ENCODE results near the gene LSAMP. TPM values are rescaled to one million over a fixed set of nuclear protein-coding genes. Genes with fewer than 3 reads are reported as not detected.

LSAMP gene
- total RNA-seq, 1 experiment from 2014 or later, result 10.1 TPM

GRCh38 chr3:116429479-116430269 is 15.6 kb downstream of the LSAMP start:
- H3K4me3 ChIP-seq (ENCODE audit: low read depth, low read length, poor library complexity, severe bottlenecking), result no peak overlapping the region
- peaks cover 5% of the 10 kb centered on the region for H3K4me1 ChIP-seq (ENCODE audit: insufficient read depth, low read length, poor library complexity, severe bottlenecking)
- BruUV-seq (replicated peaks), result no TSS peak
- H3K9me3 ChIP-seq (ENCODE audit: low read depth, low read length, poor library complexity, severe bottlenecking), result no peaks in the 10 kb centered on the region
- H3K27me3 ChIP-seq (replicated peaks; ENCODE audit: insufficient read depth, low read depth, low read length, poor library complexity), result no peaks in the 10 kb centered on the region
- TF ChIP-seq EZH2 (IDR thresholded peaks at IDR 0.05; ENCODE audit: borderline replicate concordance, low read depth, low read length, poor library complexity, severe bottlenecking) (no peak), CTCF (conservative IDR thresholded peaks at IDR 0.05; ENCODE audit: low read depth, low read length) (no peak)
- ChIA-PET POLR2A (ENCODE audit: low non-redundant PET) (no interaction called here), CTCF (no interaction called here)
- intact Hi-C loops (cut with micrococcal nuclease; ENCODE audit: unreplicated experiment), result no loop called here
- H3K36me3 ChIP-seq (ENCODE audit: insufficient read depth, low read length, poor library complexity, severe bottlenecking), result no peaks in the 10 kb centered on the region
- H3K27ac ChIP-seq (ENCODE audit: low read depth, low read length, poor library complexity, severe bottlenecking), result no peak overlapping the region
- no peak for DNase-seq (ENCODE audit: low spot score)

- POLR2A ChIA-PET (ENCODE audit: low non-redundant PET), result no interaction called here
- Histone ChIP-seq H3K4me1 (ENCODE audit: insufficient read depth, low read length, poor library complexity, severe bottlenecking) (peaks cover 16% of the 10 kb centered on the region), H3K9me3 (ENCODE audit: low read depth, low read length, poor library complexity, severe bottlenecking) (no peaks in the 10 kb centered on the region), H3K36me3 (ENCODE audit: insufficient read depth, low read length, poor library complexity, severe bottlenecking) (no peaks in the 10 kb centered on the region), H3K27me3 (replicated peaks; ENCODE audit: insufficient read depth, low read depth, low read length, poor library complexity) (no peaks in the 10 kb centered on the region), H3K27ac (ENCODE audit: low read depth, low read length, poor library complexity, severe bottlenecking) (no peak overlapping the region), H3K4me3 (ENCODE audit: low read depth, low read length, poor library complexity, severe bottlenecking) (no peak overlapping the region)
- intact Hi-C loops (cut with micrococcal nuclease; ENCODE audit: unreplicated experiment), result no loop called here
- no peak for TF ChIP-seq CTCF (conservative IDR thresholded peaks at IDR 0.05; ENCODE audit: low read depth, low read length)
- TF ChIP-seq EZH2 (IDR thresholded peaks at IDR 0.05; ENCODE audit: borderline replicate concordance, low read depth, low read length, poor library complexity, severe bottlenecking), result no peak
- CTCF ChIA-PET, result no interaction called here
- DNase-seq (ENCODE audit: low spot score), result no peak
- no TSS peak for BruUV-seq (replicated peaks)
These were observed 19.3 kb downstream of the LSAMP start for GRCh38 chr3:116426036-116426435.

- Histone ChIP-seq H3K27me3 (replicated peaks; ENCODE audit: insufficient read depth, low read depth, low read length, poor library complexity) (no peaks in the 10 kb centered on the region), H3K4me1 (ENCODE audit: insufficient read depth, low read length, poor library complexity, severe bottlenecking) (peaks cover 16% of the 10 kb centered on the region), H3K36me3 (ENCODE audit: insufficient read depth, low read length, poor library complexity, severe bottlenecking) (no peaks in the 10 kb centered on the region), H3K4me3 (ENCODE audit: low read depth, low read length, poor library complexity, severe bottlenecking) (no peak overlapping the region), H3K9me3 (ENCODE audit: low read depth, low read length, poor library complexity, severe bottlenecking) (no peaks in the 10 kb centered on the region), H3K27ac (ENCODE audit: low read depth, low read length, poor library complexity, severe bottlenecking) (no peak overlapping the region)
- no TSS peak for BruUV-seq (replicated peaks)
- ChIA-PET POLR2A (ENCODE audit: low non-redundant PET) (interaction anchor here (1.1 kb wide), 1 partner anchor 37 kb away, joined by 9 read pairs; no protein-coding TSS in a partner anchor), CTCF (no interaction called here)
- DNase-seq (ENCODE audit: low spot score), result no peak
- intact Hi-C loops (cut with micrococcal nuclease; ENCODE audit: unreplicated experiment), result no loop called here
- TF ChIP-seq CTCF (conservative IDR thresholded peaks at IDR 0.05; ENCODE audit: low read depth, low read length), result no peak
- TF ChIP-seq EZH2 (IDR thresholded peaks at IDR 0.05; ENCODE audit: borderline replicate concordance, low read depth, low read length, poor library complexity, severe bottlenecking), result no peak
These were observed 20.2 kb downstream of the LSAMP start for GRCh38 chr3:116425126-116425525.

Data from A673 (cell line).